Cerebellar nuclear complex (tissue), 1 donor: ENCODE results near the gene TRIP4.
"Not testable (repeated sequence)": the region's sequence is repeated elsewhere in the genome, so short reads cannot be mapped to it uniquely, and the experiment has no call there.

Experiments
- DNase-seq, 2 experiments: peaks; one replicate each; lab custom pipeline; 2025; lab: John Stamatoyannopoulos, UW

TRIP4 gene

GRCh38 chr15:64381000-64381751 is 6.5 kb upstream of the TRIP4 start, which contains the start of gene PCLAF:
Gene PCLAF (minus strand): TSS chr15:64381441. CDS start chr15:64381371, 70 bp downstream.
- peak; percentile 28 to 70 for DNase-seq

GRCh38 chr15:64383760-64384159 is 3.9 kb upstream of the TRIP4 start:
- no peak for DNase-seq

DNA sequence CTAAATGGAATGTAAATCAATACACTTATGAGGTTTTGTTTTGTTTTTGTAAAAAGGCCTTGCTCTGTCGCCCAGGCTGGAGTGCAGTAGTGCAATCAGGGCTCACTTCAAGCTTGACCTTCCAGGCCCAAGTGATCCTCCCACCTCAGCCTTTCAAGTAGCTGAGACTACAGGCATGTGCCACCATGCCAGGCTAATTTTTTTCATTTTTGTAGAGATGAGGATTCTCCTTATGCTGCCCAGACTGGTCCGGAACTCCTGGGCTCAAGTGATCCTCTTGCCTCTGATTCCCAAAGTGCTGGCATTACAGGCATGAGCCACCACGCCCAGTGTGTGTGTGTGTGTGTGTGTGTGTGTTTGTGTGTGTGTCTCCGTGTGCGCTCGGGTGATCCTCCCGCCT is 1.3 kb upstream of the TRIP4 start:
- no peak for DNase-seq

DNA sequence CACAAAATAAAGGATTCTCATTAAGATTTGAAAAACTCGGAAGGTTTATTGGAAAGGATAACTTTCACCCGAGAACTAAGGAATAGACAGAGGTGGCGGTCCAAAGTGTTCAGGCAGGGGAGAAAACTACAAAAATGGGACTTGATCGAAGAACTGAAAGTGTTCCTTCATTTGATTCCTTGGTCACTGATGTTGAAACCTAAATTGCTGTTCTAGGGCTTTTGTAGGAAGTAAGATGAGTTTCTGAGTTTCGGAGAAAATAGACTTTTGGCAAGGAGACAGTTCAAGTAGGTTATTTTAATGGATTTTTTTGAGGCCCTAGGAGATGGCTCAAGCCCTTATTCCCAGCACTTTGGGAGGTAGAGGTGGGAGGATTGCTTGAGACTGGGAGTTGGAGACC is 1.4 kb downstream of the TRIP4 start:
- DNase-seq = no peak

DNA sequence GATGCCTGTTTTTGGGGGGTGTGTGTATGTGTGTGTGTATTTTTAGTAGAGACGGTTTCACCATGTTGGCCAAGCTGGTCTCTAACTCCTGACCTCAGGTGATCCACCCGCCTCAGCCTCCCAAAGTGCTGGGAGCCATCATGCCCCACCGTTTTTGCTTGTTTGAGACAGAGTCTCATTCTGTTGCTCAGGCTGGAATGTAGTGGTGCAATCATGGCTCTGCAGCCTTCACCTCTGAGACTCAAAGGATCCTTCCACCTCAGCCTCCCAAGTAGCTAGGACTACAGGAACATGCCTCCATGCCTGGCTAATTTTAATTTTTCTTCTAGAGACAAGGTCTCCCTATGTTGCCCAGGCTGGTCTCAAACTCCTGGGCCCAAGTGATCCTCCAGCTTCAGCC is 4.8 kb downstream of the TRIP4 start:
- DNase-seq = not testable (repeated sequence)

GRCh38 chr15:64396789-64397188 is 9.2 kb downstream of the TRIP4 start:
- no peak for DNase-seq

- no peak for DNase-seq
Observed at GRCh38 chr15:64398575-64398974, 10.9 kb downstream of the TRIP4 start.

- DNase-seq = no peak
Observed at GRCh38 chr15:64400583-64400982, 12.9 kb downstream of the TRIP4 start.

DNA sequence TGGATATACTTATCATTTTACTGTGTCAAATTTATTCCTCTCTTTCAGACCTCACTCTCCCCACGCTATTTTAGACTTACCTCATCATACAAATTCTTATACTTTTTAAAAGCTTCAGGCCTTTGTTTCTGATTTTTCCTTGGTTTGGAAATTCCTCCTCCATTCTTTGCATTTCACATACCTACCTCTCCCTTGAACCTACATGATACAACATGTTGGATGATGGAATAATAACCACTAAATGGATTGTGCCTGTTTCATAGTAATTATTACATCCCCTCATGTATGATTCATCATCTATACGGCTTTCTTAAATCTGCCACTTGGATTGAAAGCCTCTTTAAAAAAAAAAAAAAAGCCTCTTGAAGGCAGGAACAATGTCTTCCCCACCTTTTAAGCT is 24.6 kb downstream of the TRIP4 start:
- no peak for DNase-seq

DNA sequence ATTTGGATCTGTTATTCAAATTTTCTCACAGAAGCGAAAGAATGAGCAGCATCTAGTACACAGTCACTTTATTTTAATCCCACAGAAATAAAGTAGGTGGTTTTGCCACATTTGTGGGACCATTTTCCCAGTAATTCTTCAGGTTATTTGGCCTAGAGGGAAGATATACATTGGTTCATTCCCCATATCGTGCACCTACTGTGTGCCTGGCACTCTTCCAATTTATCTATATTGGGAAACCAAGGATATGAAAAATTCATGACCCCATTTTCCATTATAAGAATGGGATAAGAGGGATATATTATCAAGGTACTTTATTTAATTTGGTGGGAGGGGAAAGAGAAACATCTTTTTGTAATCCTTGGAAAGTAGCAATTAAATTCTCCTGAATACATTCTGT is 35.1 kb downstream of the TRIP4 start:
- no peak for DNase-seq

- no peak for DNase-seq
Observed at GRCh38 chr15:64423970-64424369, 36.3 kb downstream of the TRIP4 start.

- DNase-seq = no peak
Observed at GRCh38 chr15:64425221-64425620, 37.6 kb downstream of the TRIP4 start.

DNA sequence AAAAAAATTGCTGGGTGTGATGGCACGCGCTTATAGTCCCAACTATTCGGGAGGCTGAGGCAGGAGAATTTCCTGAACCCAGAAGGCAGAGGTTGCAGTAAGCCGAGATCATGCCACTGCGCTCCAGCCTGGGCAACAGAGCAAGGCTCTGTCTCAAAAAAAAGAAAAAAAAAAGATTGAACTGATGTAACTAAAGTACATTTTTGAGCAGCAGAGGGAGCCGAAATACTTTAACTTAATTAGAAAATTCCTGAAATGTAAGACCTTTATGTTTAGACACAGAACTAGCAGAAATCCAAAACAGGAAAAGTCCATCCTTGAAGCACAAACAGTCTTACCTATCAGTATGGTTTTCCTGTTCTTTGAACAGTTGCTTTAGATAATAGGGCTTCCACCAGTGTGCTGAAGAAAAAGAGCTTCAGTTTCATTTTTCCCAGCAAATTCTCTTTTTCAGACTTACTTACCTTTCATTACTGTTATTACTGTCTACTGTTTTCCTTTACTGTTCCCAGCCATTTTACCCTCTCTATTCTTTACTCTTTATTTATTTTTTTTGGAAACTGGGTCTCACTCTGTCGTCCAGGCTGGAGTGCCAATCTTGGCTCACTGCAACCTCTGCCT is 39.3 kb downstream of the TRIP4 start:
- no peak for DNase-seq

- DNase-seq = no peak
Observed at GRCh38 chr15:64429448-64429847, 41.8 kb downstream of the TRIP4 start.

- DNase-seq = no peak
Observed at GRCh38 chr15:64430000-64430735, 42.5 kb downstream of the TRIP4 start.

DNA sequence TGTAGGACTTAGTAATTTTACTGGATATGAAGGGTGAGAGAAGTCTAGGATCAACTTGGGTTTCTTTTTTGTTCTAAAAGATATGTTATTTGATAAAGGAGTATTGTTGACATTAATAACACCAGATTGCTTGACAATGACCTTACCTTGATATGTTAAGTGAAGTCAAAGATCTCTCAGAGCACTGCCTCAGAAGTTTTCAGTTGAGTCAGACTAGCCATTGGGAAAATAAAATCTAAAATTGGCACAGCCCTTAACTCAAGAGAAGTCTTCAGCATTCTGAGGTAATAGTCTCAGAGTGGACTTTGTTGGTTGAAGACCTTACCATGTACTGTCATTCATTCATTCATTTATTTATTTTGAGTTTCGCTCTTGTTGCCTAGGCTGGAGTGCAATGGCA is 50.3 kb downstream of the TRIP4 start:
- DNase-seq = no peak

GRCh38 chr15:64438653-64439447 is 51.2 kb downstream of the TRIP4 start:
- no peak for DNase-seq

DNA sequence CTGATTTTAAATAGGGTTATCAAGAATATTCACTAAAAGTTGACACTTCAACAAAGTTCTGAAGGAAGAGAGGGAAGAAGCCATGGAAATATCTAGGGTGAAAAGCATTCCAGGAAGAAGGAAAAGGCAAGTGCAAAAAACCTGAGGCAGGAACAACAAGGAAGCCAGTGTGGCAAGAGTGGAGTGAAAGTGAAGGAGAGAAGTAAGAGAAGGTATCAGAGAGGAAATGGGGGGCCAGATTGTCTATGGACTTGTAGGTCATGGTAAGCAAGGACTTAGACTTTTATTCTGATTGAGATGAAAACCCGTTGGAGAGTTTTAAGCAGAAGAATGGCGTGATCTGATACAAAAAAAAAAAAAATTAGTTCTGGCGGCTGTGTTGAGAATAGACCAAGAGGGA is 54.2 kb downstream of the TRIP4 start:
- no peak for DNase-seq

DNA sequence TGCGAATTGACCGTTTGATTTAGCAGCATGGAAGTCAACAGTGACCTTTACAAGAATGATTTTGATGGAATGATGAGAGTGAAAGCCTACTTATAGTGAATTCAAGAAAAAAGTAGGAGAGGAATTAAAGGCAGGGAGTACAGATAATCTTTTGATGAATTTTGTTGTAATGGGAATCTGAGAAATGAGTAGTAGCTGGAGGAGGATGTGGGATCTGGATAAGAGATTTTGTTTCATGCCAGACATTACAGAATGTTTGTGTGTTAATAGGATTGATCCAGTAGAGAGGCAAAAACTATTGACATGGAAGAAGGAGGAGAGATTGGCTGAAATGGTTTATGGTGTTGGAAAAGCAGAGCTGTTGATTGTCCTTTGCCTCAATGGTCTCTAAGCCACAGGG is 55.4 kb downstream of the TRIP4 start:
- DNase-seq = no peak

GRCh38 chr15:64443747-64444621 is 56.3 kb downstream of the TRIP4 start:
- DNase-seq = no peak

DNA sequence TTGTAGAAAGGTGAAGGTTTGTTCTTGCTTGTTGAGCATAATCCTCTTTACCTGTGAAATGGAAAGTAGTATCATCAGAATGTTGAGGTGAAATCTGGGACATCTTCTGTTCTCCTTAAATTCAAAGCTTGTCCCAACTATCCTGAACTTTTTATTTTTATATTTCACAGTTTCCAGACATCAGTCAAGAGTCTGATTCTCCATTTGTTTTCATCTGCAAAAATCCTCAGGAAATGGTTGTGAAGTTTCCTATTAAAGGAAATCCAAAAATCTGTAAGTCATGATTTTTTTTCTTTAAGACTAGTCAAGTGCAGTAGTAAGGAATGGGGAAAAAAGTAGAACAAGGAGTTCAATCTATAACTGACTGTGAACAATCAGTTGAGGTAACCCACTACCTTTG is 57.2 kb downstream of the TRIP4 start:
- DNase-seq = no peak
